HG02588 (cell line): ENCODE data around the gene DENND1C.
"Not testable (repeated sequence)": the region's sequence is repeated elsewhere in the genome, so short reads cannot be mapped to it uniquely, and the experiment has no call there.

ENCODE experiments used
- ATAC-seq: cut with Tn5 transposase; IDR thresholded peaks from one replicate; pipeline ENCODE4 v1.9.1; 2021; ENCODE audit warnings: mild to moderate bottlenecking, moderate library complexity; ENCODE audit not compliant: unreplicated experiment

The DENND1C gene

GRCh38 chr19:6457958-6458694 lies 23.5 kb downstream of the DENND1C start:
- no peak for ATAC-seq

- no peak for ATAC-seq
These were observed 25.7 kb downstream of the DENND1C start for GRCh38 chr19:6455924-6456323.

- ATAC-seq: no peak
These were observed 27.5 kb downstream of the DENND1C start for GRCh38 chr19:6453951-6454565.

GRCh38 chr19:6452899-6453298 lies 28.7 kb downstream of the DENND1C start:
- no peak for ATAC-seq

- no peak for ATAC-seq
These were observed 29.4 kb downstream of the DENND1C start for GRCh38 chr19:6452223-6452614.

- no peak for ATAC-seq
These were observed 29.9 kb downstream of the DENND1C start for GRCh38 chr19:6451583-6452222.

GRCh38 chr19:6450166-6450565 lies 31.4 kb downstream of the DENND1C start:
- no peak for ATAC-seq

GRCh38 chr19:6448045-6448444 lies 33.5 kb downstream of the DENND1C start:
- ATAC-seq: no peak

- ATAC-seq: no peak
These were observed 35.1 kb downstream of the DENND1C start for GRCh38 chr19:6446452-6446851.

GRCh38 chr19:6443986-6444385 lies 37.6 kb downstream of the DENND1C start:
- no peak for ATAC-seq

- ATAC-seq: no peak
These were observed 39.4 kb downstream of the DENND1C start for GRCh38 chr19:6442087-6442688.

GRCh38 chr19:6440905-6441304 lies 40.7 kb downstream of the DENND1C start:
- no peak for ATAC-seq

- no peak for ATAC-seq
These were observed 41.8 kb downstream of the DENND1C start for GRCh38 chr19:6439743-6440142.

- ATAC-seq: no peak
These were observed 47.9 kb downstream of the DENND1C start, which contains the start of gene SLC25A41 for GRCh38 chr19:6433663-6434062. Gene SLC25A41 (minus strand): TSS chr19:6433763. CDS start chr19:6433693, 70 bp downstream.

GRCh38 chr19:6433165-6433564 lies 48.4 kb downstream of the DENND1C start:
- no peak for ATAC-seq

GRCh38 chr19:6431891-6432290 lies 49.7 kb downstream of the DENND1C start:
- no peak for ATAC-seq

- ATAC-seq: no peak
These were observed 52.0 kb downstream of the DENND1C start for GRCh38 chr19:6429419-6430221.

- not testable (repeated sequence) for ATAC-seq
These were observed 52.7 kb downstream of the DENND1C start for GRCh38 chr19:6428692-6429418.

GRCh38 chr19:6427131-6427530 lies 54.5 kb downstream of the DENND1C start:
- no peak for ATAC-seq
